NOMO-1 treated with DMSO at 0.1 percent for 48 hours (cell line): ENCODE results near the gene ZNF397.

ENCODE experiments used
- DNase-seq: peaks from one replicate; lab custom pipeline; 2025; ENCODE audit not compliant: unreplicated experiment; lab: John Stamatoyannopoulos, UW

Gene ZNF397

DNA sequence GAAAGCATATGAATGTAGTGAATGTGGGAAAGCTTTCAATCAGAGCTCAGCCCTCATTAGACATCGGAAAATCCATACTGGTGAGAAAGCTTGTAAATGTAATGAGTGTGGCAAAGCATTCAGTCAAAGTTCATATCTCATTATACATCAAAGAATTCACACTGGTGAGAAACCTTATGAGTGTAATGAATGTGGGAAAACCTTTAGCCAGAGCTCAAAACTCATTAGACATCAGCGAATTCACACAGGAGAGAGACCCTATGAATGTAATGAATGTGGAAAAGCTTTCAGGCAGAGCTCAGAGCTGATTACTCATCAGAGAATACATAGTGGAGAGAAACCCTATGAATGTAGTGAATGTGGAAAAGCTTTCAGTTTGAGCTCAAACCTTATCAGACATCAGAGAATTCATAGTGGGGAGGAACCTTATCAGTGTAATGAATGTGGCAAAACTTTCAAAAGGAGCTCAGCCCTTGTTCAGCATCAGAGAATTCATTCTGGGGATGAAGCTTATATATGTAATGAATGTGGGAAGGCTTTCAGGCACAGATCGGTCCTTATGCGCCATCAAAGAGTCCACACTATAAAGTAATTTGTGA is 5.0 kb downstream of the ZNF397 start:
- DNase-seq, result no peak

DNA sequence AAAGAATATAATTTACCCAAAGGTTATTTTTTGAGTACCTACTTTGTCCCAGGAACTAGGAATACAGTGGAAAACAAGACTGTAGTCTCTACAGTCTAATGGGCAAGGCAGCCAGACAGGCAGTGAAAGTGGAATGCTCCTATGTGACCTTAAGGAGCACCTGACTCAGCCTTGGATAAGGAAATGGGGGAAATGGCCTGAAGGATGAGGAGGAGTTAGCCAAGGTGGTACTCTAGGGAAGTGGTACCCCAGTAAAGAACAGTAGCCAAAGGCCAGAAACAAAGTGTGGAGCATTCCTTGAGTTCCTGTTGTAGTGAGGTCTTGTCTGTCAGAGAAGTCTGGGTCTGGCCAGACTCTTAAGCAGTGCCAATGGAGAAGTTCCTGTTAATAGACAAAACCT is 6.0 kb downstream of the ZNF397 start:
- no peak for DNase-seq

DNA sequence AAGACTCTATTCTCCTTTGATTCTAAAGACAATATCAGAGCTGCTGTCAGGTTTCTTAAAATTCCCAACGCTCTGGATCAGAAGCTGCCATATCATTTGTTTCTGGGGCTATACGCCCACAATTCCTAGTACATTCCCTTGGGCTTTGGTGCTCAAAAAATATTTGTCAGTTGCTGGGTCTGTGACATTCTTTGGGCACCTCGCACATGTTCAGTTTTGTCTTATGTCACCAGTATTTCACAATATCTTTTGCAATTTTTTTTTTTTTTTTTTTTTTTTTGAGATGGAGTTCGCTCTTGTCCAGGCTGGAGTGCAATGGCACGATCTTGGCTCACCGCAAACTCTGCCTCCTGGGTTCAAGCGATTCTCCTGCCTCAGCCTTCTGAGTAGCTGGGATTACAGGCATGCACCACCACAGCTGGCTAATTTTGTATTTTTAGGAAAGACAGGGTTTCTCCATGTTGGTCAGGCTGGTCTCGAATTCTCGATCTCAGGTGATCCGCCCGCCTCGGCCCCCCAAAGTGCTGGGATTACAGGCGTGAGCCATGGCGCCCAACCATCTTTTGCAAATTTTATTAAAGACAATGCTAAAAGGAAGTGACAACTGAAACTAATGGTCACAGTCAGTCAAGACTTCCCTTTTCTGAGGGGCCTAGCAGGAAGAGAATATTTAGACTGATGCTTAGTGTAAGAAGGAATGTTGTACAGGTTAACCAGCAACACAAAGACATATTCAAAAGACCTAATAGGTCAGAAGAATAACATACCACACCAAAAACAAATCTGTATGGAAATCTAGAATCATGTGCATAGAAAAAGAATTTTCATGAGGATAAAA is 6.8 kb downstream of the ZNF397 start:
- DNase-seq, result peak; percentile 84

DNA sequence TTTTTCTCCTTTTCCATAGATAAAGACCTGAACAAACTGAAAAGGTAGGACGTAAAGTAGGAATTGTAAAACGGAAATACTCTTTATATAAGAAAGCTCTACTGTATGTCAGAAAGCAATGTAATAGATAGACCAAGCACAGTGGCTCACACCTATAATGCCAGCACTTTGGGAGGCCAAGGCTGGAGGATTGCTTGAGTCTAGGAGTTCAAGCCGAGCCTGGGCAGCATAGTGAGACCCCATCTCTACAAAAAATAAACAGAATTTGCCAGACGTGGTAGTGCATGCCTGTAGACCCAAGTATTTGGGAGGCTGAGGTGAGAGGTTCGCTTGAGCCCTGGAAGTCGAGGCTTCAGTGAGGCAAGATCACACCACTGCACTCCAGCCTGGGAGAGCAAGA is 7.6 kb downstream of the ZNF397 start:
- DNase-seq, result no peak

DNA sequence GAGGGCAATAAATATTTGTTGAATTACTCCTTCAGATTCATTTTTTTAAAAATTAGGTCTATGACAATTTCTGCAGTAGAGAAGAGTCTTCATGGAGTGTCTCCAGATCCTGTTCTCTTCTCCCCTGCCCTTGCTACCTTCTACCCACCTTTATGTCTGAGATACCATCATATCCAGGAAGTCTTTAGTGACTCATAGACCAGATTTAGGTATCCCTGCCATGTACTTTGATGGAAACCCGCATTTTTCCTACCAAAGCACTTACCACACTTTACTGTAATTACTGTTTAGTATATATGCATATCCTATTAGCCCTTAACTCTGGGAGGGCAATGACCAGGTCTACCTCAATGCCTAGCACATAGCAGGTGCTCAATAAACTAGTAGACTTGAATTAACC is 11.6 kb downstream of the ZNF397 start:
- DNase-seq, result no peak

DNA sequence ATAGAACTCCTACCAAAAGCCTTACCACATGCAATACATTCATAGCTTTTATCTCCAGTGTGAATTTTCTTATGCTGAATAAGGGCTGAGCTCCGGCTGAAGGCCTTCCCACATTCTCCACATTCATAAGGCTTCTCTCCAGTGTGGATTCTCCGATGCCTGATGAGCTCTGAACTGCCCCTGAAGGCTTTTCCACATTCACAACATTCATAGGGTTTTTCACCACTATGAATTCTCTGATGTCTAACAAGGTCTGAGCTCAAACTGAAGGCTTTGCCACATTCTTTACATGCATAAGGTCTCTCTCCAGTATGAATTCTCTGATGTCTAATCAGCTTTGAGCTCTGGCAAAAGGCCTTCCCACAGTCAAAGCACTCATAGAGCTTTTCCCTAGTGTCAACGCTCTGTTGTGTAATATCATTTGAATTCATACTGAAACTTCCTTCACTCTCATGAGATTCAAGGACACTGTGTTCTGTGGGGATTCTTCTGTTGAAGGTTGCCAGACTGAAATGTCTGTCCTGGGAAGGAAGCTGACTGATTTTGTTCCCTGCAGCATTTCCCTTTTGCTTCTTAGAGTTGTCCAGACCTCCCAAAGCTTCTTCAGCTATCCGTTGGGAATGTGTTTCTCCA is 12.9 kb downstream of the ZNF397 start:
- DNase-seq, result no peak

DNA sequence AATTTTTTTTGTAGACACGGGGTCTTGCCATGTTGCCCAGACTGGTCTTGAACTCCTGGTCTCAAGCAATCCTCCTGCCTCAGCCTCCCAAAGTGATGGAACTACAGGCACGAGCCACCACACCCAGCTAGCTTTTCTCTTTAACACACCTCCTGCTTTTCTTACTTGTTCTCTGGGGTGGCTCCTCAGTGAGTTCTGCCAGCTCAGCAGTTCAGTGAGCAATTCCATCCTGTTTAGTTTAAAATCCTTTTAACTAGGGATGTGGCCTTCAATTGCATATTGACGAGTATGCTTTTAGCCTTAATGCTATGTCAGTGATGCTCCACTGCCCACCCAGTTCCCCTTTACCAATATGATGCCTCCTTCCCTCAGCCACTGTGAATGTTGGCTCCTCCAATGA is 16.1 kb downstream of the ZNF397 start:
- DNase-seq, result no peak

DNA sequence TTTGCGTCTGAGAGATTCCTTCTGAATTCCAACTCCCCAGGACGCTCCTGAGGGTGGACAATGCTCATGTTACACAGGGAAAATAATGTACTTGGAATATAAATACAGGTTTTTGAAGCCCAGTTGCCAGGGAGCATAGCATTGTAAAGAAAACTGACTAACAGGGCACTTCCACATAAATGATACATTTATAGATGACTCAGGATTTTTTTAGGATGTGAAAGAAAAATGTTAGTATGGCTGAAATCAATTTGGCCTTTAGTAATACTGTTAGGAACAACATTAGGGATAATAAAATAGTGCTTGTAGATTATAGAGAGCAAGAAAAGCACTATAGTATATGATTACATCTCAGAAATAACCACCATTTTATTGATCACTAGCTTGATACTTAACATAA is 23.6 kb downstream of the ZNF397 start:
- no peak for DNase-seq

DNA sequence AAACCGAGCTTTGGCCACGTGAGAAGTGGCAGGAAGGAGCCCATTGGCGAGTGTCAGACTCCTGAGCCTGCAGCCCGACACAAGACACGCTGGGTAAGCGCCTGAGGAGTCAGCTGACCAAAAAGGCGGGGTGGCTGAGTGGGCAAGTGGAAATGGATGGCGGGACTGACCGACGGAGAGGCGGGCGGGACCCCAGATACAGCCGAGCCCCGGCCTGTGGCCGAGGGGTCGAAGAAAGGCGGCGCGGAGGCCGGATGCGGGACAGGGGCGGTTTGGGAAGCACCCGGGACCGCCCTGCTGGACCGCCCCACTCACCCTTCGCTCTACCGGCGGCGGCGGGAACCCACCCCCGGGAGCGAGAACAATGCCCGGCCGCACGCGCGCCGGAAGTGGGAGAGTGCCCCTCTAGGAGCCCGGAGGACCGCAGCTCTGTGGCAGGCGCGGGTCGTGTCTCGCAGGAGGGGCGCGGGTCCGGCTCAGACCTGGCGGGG is 26.4 kb downstream of the ZNF397 start:
- DNase-seq, result no peak

DNA sequence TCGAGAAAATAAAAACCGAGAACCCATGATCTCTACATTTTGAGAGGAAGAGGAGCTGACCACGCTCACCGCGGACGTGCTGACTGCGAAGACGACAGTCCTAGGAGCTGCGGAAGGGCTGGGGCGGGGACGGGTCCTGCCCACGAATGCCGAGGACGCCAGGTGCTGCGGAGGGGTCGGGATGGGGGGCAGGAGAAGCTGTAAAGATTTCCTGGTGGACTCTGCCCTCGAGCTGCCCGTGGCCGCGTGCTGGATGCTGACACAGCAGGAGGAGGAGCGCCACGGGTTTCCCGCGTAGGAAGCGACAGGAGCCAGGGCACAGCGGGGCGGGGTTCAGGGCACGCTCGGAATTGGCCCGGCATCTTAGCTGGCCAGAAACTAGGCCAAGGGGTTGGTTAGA is 27.0 kb downstream of the ZNF397 start:
- no peak for DNase-seq

DNA sequence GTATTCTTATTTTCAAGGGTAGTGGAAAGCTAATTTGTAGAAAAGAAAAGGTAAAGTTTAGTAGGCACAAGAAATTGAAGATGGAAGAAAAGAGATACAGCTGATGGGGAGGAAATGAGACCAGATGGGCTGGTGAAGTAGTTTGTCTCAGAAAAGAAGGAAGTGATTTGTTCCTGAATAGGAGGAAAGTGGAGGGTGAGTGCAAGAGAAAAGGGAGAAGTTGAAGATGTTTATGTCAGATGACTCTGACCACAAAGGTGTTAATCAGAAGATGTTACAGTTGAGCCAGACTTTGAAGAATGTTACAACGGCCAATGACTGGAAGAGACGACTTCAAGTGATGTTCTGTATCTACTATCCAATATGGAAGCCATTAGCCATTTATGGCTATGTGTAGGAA is 28.0 kb downstream of the ZNF397 start:
- DNase-seq, result peak; percentile 86

DNA sequence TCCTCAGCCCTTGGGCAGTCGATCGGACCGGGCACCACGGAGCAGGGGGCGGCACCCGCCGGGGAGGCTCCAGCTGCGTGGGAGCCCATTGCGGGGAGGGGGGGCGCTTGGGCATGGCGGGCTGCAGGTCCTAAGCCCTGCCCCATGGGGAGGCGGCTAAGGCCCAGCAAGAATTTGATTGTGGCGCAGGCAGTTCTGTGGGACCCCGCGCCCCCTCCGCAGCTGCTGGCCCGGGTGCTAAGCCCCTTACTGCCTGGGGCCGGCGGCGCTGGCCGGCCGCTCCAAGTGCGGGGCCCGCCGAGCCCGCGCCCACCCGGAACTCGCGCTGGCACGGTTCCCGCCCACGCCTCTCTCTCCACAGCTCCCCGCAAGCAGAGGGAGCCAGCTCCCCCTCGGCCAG is 30.8 kb downstream of the ZNF397 start:
- no peak for DNase-seq

DNA sequence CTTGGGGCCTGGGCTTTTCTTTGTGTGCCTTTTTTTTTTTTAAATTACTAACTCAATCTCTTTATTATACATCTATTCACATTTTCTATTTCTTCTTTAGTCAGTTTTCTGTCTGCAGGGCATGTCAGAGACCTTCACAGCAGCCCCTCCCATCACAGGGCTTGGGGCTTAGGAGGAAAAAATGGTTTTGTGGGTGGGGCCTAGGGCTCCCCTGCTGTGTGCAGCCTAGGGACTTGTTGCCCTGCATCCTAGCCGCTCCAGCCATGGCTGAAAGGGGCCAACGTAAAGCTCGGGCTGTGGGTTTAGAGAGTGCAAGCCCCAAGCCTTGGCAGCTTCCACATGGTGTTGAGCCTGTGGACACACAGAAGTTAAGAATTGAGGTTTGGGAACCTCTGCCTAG is 35.4 kb downstream of the ZNF397 start:
- no peak for DNase-seq

DNA sequence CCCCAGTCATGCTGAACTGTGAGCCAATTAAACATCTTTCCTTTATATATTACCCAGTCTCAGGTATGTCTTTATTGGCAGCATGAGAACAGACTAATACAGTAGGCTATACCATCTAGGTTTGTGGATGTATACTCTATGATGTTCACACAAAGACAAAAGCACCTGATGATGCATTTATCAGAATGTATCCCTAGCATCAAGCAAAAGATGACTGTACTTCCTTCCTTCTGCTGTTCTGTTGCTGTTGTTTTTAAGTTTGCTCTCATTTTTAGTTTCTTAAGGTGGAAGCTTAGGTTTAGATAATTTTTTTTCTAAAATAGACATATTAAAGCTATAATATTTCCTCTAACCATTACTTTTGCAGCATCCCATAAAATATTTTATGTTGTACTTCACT is 36.8 kb downstream of the ZNF397 start:
- no peak for DNase-seq

DNA sequence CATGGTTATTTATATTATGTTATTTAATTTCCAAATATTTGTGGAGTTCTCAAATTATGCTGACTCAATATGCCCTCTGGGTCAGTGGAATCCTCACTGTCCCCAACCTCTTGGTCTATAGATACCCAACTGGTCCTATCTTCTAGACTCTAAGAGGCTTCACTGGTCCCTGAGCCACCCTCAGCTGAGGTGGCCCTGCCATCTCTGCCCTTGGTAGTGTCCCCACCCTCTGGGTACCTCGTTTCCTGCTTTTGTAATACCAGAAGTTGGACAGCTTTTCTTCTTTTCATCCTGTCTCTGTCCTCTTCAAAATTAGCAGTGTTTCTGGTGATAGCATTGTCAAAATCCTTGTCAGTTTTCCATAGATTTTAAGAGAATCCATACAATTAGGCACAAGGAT is 37.3 kb downstream of the ZNF397 start:
- DNase-seq, result no peak

DNA sequence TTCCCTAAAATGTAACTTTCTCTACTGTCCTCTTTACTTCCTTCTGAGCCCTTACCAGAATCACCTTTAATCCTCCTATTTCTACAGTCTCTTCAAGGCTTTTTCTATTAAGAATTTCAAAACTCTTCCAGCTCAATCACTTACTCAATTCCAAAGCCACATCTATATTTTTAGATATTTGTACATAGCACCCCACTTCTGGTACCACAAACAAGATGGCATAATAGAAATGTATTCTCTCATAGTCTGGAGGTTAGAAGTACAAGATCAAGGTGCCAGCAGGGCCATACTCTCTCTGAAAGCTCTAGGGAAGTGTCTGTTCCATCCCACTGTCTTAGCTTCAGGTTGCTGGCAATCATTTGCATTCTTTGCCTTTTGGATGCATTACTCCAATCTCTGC is 38.1 kb downstream of the ZNF397 start:
- no peak for DNase-seq

DNA sequence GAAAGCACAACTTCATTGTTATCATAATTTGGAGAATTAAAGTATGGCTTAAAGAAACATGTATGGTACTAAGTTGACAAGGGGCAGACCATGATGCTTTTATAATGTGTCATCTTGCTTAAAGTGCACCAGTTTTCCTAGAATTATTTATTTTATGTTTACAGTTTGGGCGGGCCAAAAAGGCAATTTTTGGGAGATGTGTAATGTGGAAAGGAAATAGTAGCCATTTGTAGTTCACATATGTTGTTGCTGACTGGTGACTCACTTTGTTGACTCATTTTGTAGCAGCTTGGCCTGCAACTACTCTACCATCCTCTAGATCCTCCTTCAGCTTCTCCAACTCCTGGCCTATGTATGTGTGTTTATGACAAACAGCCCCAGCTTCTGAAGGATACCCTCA is 41.5 kb downstream of the ZNF397 start:
- DNase-seq, result no peak

DNA sequence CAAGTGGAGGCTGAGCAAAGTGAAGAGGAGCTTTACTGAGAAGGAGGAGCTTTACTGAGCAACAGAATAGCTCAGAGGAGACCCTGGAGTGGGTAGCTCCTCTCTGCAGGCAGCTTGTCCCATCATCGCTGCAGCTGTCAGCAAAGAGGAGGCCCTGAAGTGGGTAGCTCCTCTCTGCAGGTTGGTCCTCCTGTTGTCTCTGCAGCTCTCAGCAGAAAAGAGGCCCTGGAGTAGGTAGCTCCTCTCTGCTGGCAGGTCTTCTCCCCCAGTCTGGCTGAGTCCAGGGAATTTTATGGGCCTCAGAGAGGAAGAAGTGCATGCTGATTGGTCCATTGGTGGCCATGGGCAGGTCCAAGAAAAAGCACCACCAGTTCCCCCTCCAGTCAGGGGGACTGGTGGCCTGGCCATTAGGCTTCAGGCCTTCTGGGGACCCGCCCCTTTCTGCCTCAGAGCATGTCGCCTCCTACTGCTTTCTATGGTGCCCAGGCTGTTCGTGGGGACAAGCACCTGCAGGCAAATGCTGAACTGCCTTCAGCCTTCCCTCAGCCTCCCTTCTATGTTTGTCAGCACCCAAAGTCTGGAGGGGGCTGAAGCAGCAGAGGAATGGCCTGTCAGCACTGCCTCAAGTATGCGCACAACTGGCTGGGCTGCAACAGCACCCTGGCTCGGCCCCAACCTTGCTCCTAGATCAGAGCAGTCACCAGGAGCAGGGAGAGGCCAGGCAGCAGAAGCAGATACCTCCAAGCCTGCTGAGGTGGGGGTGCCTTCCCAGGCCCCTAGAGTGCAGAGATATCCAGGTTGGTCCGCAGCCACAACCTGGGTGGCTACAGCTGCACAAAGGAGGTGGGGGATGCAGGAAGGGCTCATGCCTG is 43.3 kb downstream of the ZNF397 start:
- no peak for DNase-seq

DNA sequence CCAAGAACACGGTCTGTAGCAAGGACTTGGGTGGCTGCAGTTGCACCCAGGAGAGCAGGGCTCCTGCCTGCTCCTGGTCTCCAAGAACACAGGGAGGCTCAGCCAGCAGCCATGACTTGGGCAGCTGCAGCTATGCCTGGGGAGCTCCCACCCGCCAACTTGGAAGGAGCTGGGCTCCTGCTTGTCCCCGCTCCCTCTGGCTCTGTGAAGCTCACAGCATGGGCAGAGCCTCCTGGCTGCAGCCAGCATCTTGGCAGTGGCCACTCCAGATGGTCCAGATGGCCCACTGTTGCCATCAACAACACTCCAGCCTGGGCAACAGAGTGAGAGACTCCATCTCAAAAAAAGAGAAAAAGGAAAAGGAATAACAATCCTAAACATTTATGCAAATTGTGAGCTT is 44.0 kb downstream of the ZNF397 start:
- no peak for DNase-seq

DNA sequence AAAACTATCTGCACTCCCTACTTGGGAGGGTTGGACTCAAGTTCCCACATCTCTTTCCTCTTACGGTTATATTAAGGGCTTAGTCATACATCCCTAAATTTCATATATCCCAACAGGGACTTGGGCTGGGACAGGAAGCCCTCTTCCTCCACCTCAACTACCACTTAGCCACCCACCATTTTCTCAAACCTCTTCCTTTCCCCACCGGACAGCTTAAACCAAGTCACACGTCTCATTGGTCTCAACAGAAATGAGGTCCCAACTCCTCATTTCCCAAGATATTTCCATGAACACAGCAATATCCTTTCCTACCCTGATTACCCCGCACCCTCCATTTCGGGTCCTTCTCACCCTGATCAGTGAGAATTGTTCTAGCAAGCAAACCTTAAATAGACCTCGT is 48.5 kb downstream of the ZNF397 start:
- DNase-seq, result no peak

DNA sequence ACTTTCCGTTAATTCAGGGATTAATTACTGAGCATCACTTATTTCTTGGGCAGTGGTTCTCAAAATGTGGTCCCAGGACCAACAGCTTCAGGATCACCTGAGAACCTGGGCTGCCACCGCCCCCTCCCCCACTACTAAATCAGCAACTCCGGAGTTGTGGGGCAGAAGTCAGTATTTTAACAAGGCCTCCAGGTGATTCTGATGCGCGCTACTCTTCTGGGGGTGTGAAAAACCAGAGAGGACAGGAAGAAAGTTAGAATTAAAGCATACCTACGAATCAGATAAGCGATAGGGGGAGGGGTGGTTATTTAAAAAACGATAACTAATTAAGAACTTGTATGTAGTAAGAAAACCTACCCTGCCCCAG is 48.9 kb downstream of the ZNF397 start:
- no peak for DNase-seq
